Spleen (tissue), 7 donors: ENCODE measurements around the gene DHRS7C.

Source experiments
- POLR2A ChIP-seq, 3 donors: fragments of 450-650 bp; IDR thresholded peaks; one replicate each; pipeline ENCODE4 v1.5.1; 2017; ENCODE audit warnings: antibody characterized with exemption in 3 of 3, mild to moderate bottlenecking in 1 of 3
- TF ChIP-seq, protein P1 (sequence below), 11 experiments: fragments of 200-600 bp in 7 of 11; fragments of 450-650 bp in 4 of 11; sonication (generic) in 4 of 11; IDR thresholded peaks in 8 of 11; conservative IDR thresholded peaks in 3 of 11; 1 replicate in 7 of 11; 2 replicates in 4 of 11; pipeline versions ENCODE4 v1.4.0 to v1.8.0; 2016 to 2021; ENCODE audit warnings: antibody characterized with exemption in 11 of 11, inconsistent platforms in 4 of 11, mild to moderate bottlenecking in 1 of 11
- donor health status: DM: no; HTN: no; CAD: no; lungs with moderate emphysema.
- donor health status: DM: no; HTN: no; CAD: no.
- donor health status: DM: no; HTN: no; CAD: no.

GRCh38 chr17:9729034-9729650 is 62.2 kb downstream of the DHRS7C start:
- TF ChIP-seq, protein P1, sequence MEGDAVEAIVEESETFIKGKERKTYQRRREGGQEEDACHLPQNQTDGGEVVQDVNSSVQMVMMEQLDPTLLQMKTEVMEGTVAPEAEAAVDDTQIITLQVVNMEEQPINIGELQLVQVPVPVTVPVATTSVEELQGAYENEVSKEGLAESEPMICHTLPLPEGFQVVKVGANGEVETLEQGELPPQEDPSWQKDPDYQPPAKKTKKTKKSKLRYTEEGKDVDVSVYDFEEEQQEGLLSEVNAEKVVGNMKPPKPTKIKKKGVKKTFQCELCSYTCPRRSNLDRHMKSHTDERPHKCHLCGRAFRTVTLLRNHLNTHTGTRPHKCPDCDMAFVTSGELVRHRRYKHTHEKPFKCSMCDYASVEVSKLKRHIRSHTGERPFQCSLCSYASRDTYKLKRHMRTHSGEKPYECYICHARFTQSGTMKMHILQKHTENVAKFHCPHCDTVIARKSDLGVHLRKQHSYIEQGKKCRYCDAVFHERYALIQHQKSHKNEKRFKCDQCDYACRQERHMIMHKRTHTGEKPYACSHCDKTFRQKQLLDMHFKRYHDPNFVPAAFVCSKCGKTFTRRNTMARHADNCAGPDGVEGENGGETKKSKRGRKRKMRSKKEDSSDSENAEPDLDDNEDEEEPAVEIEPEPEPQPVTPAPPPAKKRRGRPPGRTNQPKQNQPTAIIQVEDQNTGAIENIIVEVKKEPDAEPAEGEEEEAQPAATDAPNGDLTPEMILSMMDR (IDR thresholded peaks at IDR 0.05 in 8 of 11, conservative IDR thresholded peaks at IDR 0.05 in 3 of 11), result peak; percentile 54 to 89 (median 82)
- TF ChIP-seq POLR2A (IDR thresholded peaks at IDR 0.05), result no peak
